ENCODE measurements around the gene ADIPOR2. TPM values are rescaled to one million over a fixed set of nuclear protein-coding genes. Genes with fewer than 3 reads are reported as not detected.

ADIPOR2 gene
- total and polyA plus RNA-seq, 2 experiments from 2014 or later: 5.8 to 25.7 TPM

GRCh38 chr12:1645819-1646218 lies 45.1 kb upstream of the ADIPOR2 start:
- Histone ChIP-seq H3K9me3 (ENCODE audit: low read depth) (no peaks in the 10 kb centered on the region), H3K4me3 (no peak overlapping the region), H3K27me3 (no peaks in the 10 kb centered on the region), H3K4me1 (ENCODE audit: low read depth) (peaks cover 57% of the 10 kb centered on the region), H3K27ac (no peak overlapping the region), H3K36me3 (peaks cover 24% of the 10 kb centered on the region)
- DNase-seq (ENCODE audit: low read depth in 1 of 2, low spot score in 1 of 2): no peak
- no peak for TF ChIP-seq CTCF (IDR thresholded peaks at IDR 0.05; ENCODE audit: low read depth, low read length)

- Histone ChIP-seq H3K4me3 (no peak overlapping the region), H3K4me1 (ENCODE audit: low read depth) (peaks cover 61% of the 10 kb centered on the region), H3K27ac (no peak overlapping the region), H3K36me3 (peaks cover 24% of the 10 kb centered on the region), H3K9me3 (ENCODE audit: low read depth) (no peaks in the 10 kb centered on the region), H3K27me3 (no peaks in the 10 kb centered on the region)
- TF ChIP-seq CTCF (IDR thresholded peaks at IDR 0.05; ENCODE audit: low read depth, low read length): no peak
- no peak for DNase-seq (ENCODE audit: low read depth in 1 of 2, low spot score in 1 of 2)
Observed at GRCh38 chr12:1646569-1647284, 44.1 kb upstream of the ADIPOR2 start.

GRCh38 chr12:1647285-1647669 lies 43.6 kb upstream of the ADIPOR2 start:
- Histone ChIP-seq H3K36me3 (peaks cover 24% of the 10 kb centered on the region), H3K27ac (no peak overlapping the region), H3K27me3 (no peaks in the 10 kb centered on the region), H3K9me3 (ENCODE audit: low read depth) (no peaks in the 10 kb centered on the region), H3K4me1 (ENCODE audit: low read depth) (peaks cover 56% of the 10 kb centered on the region), H3K4me3 (no peak overlapping the region)
- DNase-seq (ENCODE audit: low read depth in 1 of 2, low spot score in 1 of 2): no peak
- no peak for TF ChIP-seq CTCF (IDR thresholded peaks at IDR 0.05; ENCODE audit: low read depth, low read length)

- peak in 1 of 2 donors; percentile 81 for DNase-seq (ENCODE audit: low read depth in 1 of 2, low spot score in 1 of 2)
- H3K27ac ChIP-seq: peak overlapping the region; percentile 75
Observed at GRCh38 chr12:1650260-1650977, 40.5 kb upstream of the ADIPOR2 start.

GRCh38 chr12:1650978-1651361 lies 39.9 kb upstream of the ADIPOR2 start:
- TF ChIP-seq CTCF (IDR thresholded peaks at IDR 0.05; ENCODE audit: low read depth, low read length): no peak
- H3K4me3 ChIP-seq: no peak overlapping the region
- peak overlapping the region; percentile 75 for H3K27ac ChIP-seq
- peaks cover 24% of the 10 kb centered on the region for H3K36me3 ChIP-seq
- DNase-seq (ENCODE audit: low read depth in 1 of 2, low spot score in 1 of 2): no peak
- H3K9me3 ChIP-seq (ENCODE audit: low read depth): no peaks in the 10 kb centered on the region
- H3K27me3 ChIP-seq: no peaks in the 10 kb centered on the region
- peaks cover 31% of the 10 kb centered on the region for H3K4me1 ChIP-seq (ENCODE audit: low read depth)

More at GRCh38 chr12:1650260-1650977, 40.5 kb upstream of the ADIPOR2 start:
- H3K36me3 ChIP-seq: peaks cover 24% of the 10 kb centered on the region
- peaks cover 31% of the 10 kb centered on the region for H3K4me1 ChIP-seq (ENCODE audit: low read depth)
- no peaks in the 10 kb centered on the region for H3K27me3 ChIP-seq
- H3K4me3 ChIP-seq: no peak overlapping the region
- no peak for TF ChIP-seq CTCF (IDR thresholded peaks at IDR 0.05; ENCODE audit: low read depth, low read length)
- H3K9me3 ChIP-seq (ENCODE audit: low read depth): no peaks in the 10 kb centered on the region
